MM.1S (cell line): Measurements from ENCODE around the gene KRTAP9-6.

Experiments
- CTCF ChIP-seq: fragments of 300-600 bp; sonication (generic); IDR thresholded peaks from 2 replicates; pipeline ENCODE4 v1.5.1; 2016; ENCODE audit warnings: antibody characterized with exemption, low read length, mixed read lengths
- EZH2 ChIP-seq: fragments of 300-600 bp; sonication (generic); optimal IDR thresholded peaks from 2 replicates; pipeline ENCODE3; 2017; ENCODE audit warnings: low read depth, mild to moderate bottlenecking, antibody characterized with exemption, low read length, mixed read lengths

GRCh38 chr17:41215681-41216080 is 49.5 kb upstream of the KRTAP9-6 start:
- TF ChIP-seq CTCF (no peak), EZH2 (no peak)
